HCT116 (cell line): ENCODE results near the gene MACROH2A2. TPM values are rescaled to one million over a fixed set of nuclear protein-coding genes. Genes with fewer than 3 reads are reported as not detected.
"Not testable (repeated sequence)": the region's sequence is repeated elsewhere in the genome, so short reads cannot be mapped to it uniquely, and the experiment has no call there.

Source experiments
- ATAC-seq: fragments of 200-7000 bp; cut with Tn5 transposase; 2 replicates; pipeline ENCODE4 v1.9.1; 2020; ENCODE audit warnings: mild to moderate bottlenecking, moderate library complexity
- BruUV-seq: library from RNA; stranded (reverse); fragments of 400-500 nt; replicated peaks from 2 replicates; lab custom pipeline; 2021; lab: Mats Ljungman, UMichigan
- CTCF ChIA-PET: fragments of 300-600 bp; sonication (Branson Sonifier 250); formaldehyde crosslinking; loops from one replicate; lab custom pipeline; 2021; ENCODE audit warnings: antibody characterized with exemption; lab: Charles Lee
- POLR2A ChIA-PET: fragments of 300-600, 350-600 bp; sonication (Branson Sonifier 250); formaldehyde crosslinking; loops from one replicate; lab custom pipeline; 2021; ENCODE audit warnings: antibody characterized with exemption; lab: Charles Lee
- RAD21 ChIA-PET, 2 experiments: fragments of 300-600 bp; sonication (Branson Sonifier 250); formaldehyde crosslinking; loops; one replicate each; lab custom pipeline; 2023; ENCODE audit warnings: low total read pairs in 2 of 2; ENCODE audit not compliant: uncharacterized antibody in 2 of 2, unreplicated experiment in 2 of 2, low non-redundant PET in 1 of 2; lab: Charles Lee
- DNase-seq: peaks from one replicate; pipeline ENCODE4 v3.0.0-alpha.2; 2010; ENCODE audit warnings: low read depth, low spot score
- H2AFZ ChIP-seq: fragments of 200-600 bp; shearing (Covaris generic), sonication (generic); 2 replicates; pipeline ENCODE4 v1.6.1; 2017; ENCODE audit warnings: low read depth, mixed run types, mixed read lengths, antibody characterized with exemption, low read length; ENCODE audit not compliant: poor library complexity, severe bottlenecking
- H3K27ac ChIP-seq: 2 replicates; pipeline ENCODE4 v1.5.1; 2012; ENCODE audit warnings: low read depth, low read length
- H3K27me3 ChIP-seq: fragments of 200-600 bp; sonication (generic); 2 replicates; pipeline ENCODE4 v1.6.1; 2016; ENCODE audit warnings: mixed run types, low read length, mixed read lengths; ENCODE audit not compliant: insufficient read depth
- H3K36me3 ChIP-seq, 2 experiments: fragments of 200-500 bp in 1 of 2; fragments of 200-600 bp in 1 of 2; sonication (Bioruptor generic) in 1 of 2; sonication (generic) in 1 of 2; 2 replicates each; pipeline versions ENCODE4 v1.5.1 to v1.6.1; 2014 to 2016; ENCODE audit warnings: low read length in 2 of 2, inconsistent platforms in 1 of 2, mixed read lengths in 1 of 2, mixed run types in 1 of 2; ENCODE audit not compliant: insufficient read depth in 2 of 2, control insufficient read depth in 1 of 2
- H3K4me1 ChIP-seq, 2 experiments: fragments of 200-600 bp in 1 of 2; sonication (generic) in 1 of 2; 2 replicates each; pipeline versions ENCODE4 v1.5.1 to v1.6.1; 2012 to 2017; ENCODE audit warnings: low read length in 2 of 2, inconsistent platforms in 1 of 2, mild to moderate bottlenecking in 1 of 2, mixed read lengths in 1 of 2, mixed run types in 1 of 2, moderate library complexity in 1 of 2; ENCODE audit not compliant: insufficient read depth in 2 of 2, control insufficient read depth in 1 of 2
- H3K4me2 ChIP-seq: fragments of 200-600 bp; sonication (generic); 2 replicates; pipeline ENCODE4 v1.6.1; 2017; ENCODE audit warnings: mixed run types, low read length, mixed read lengths
- H3K4me3 ChIP-seq, 2 experiments: fragments of 200-600 bp in 1 of 2; sonication (generic) in 1 of 2; replicated peaks in 1 of 2; 2 replicates each; pipeline ENCODE4 v1.5.1; 2011 to 2016; ENCODE audit warnings: low read length in 2 of 2, control low read depth in 1 of 2, low read depth in 1 of 2, mild to moderate bottlenecking in 1 of 2, mixed read lengths in 1 of 2, mixed run types in 1 of 2
- H3K79me2 ChIP-seq: fragments of 200-600 bp; sonication (generic); 2 replicates; pipeline ENCODE4 v1.6.1; 2017; ENCODE audit warnings: mild to moderate bottlenecking, mixed run types, low read length, moderate library complexity, mixed read lengths; ENCODE audit not compliant: insufficient read depth
- H3K9ac ChIP-seq: fragments of 200-600 bp; sonication (generic); 2 replicates; pipeline ENCODE4 v1.6.1; 2016; ENCODE audit warnings: low read length, mixed read lengths
- H3K9me2 ChIP-seq: fragments of 200-600 bp; sonication (generic), shearing (Covaris generic); 2 replicates; pipeline ENCODE4 v1.6.1; 2017; ENCODE audit warnings: mixed run types, mild to moderate bottlenecking, moderate library complexity; ENCODE audit not compliant: insufficient read depth
- H3K9me3 ChIP-seq, 2 experiments: fragments of 200-500 bp in 1 of 2; fragments of 200-600 bp in 1 of 2; sonication (Bioruptor generic) in 1 of 2; sonication (generic) in 1 of 2; 2 replicates each; pipeline ENCODE4 v1.6.1; 2014 to 2017; ENCODE audit warnings: low read length in 2 of 2, mixed read lengths in 2 of 2, inconsistent platforms in 1 of 2, low read depth in 1 of 2, mild to moderate bottlenecking in 1 of 2, mixed run types in 1 of 2, moderate library complexity in 1 of 2; ENCODE audit not compliant: control insufficient read depth in 1 of 2, insufficient read depth in 1 of 2
- H4K20me1 ChIP-seq: fragments of 200-600 bp; sonication (generic), shearing (Covaris generic); 2 replicates; pipeline ENCODE4 v1.6.1; 2017; ENCODE audit warnings: mixed run types, mild to moderate bottlenecking, moderate library complexity; ENCODE audit not compliant: insufficient read depth
- CBX3 ChIP-seq: IDR thresholded peaks from 2 replicates; pipeline ENCODE4 v1.6.1; 2012; ENCODE audit warnings: low read depth
- CEBPB ChIP-seq: IDR thresholded peaks from 2 replicates; pipeline ENCODE4 v1.6.1; 2012; ENCODE audit warnings: low read depth
- EZH2 ChIP-seq: fragments of 200-600 bp; sonication (generic); IDR thresholded peaks from 2 replicates; pipeline ENCODE4 v1.6.1; 2017; ENCODE audit warnings: antibody characterized with exemption, mixed run types
- MAX ChIP-seq: IDR thresholded peaks from 2 replicates; pipeline ENCODE4 v1.6.1; 2012
- POLR2AphosphoS5 ChIP-seq: IDR thresholded peaks from 2 replicates; pipeline ENCODE4 v1.6.1; 2011; ENCODE audit warnings: mild to moderate bottlenecking, low read depth, low read length, moderate library complexity
- SP1 ChIP-seq: IDR thresholded peaks from 2 replicates; pipeline ENCODE4 v1.6.1; 2012; ENCODE audit warnings: low read depth
- SRF ChIP-seq: IDR thresholded peaks from 2 replicates; pipeline ENCODE4 v1.6.1; 2012; ENCODE audit warnings: low read depth
- intact Hi-C: fragments of 100-400 bp; cut with micrococcal nuclease; formaldehyde crosslinking; loops from 2 replicates; pipeline ENCODE4 v1.10.0; 2022
- total RNA-seq: library from RNA; stranded (reverse); gene quantifications from one replicate; pipeline ENCODE4 v1.2.1, GENCODE V29; 2021; ENCODE audit not compliant: unreplicated experiment

The MACROH2A2 gene
- total RNA-seq, 1 experiment from 2014 or later: 41.4 TPM

- no peaks in the 10 kb centered on the region for H3K27me3 ChIP-seq
- no peak overlapping the region for H3K4me3 ChIP-seq
- BruUV-seq: no TSS peak
- no peak for DNase-seq
- TF ChIP-seq MAX (no peak), CEBPB (no peak), SRF (no peak), SP1 (no peak)
- no peak overlapping the region for H3K9ac ChIP-seq
- ChIA-PET RAD21 (no interaction called here), POLR2A (no interaction called here), CTCF (interaction anchor here (1.2 kb wide), 1 partner anchor 14 kb away, joined by 4 read pairs; no protein-coding TSS in a partner anchor)
- H3K4me1 ChIP-seq: peaks cover 0 to 7% of the 10 kb centered on the region in 2 experiments; a peak in 1 of 4 replicates
- intact Hi-C loops: no loop called here
- no peak overlapping the region for H3K4me2 ChIP-seq
- peaks cover 16% of the 10 kb centered on the region for H3K79me2 ChIP-seq
- no peaks in the 10 kb centered on the region for H3K9me2 ChIP-seq
- peaks cover 7 to 34% of the 10 kb centered on the region in 2 experiments; a peak in 3 of 4 replicates for H3K36me3 ChIP-seq
- no peak for ATAC-seq
- no peaks in the 10 kb centered on the region for H3K9me3 ChIP-seq
- H2AFZ ChIP-seq: no peak overlapping the region
- no peaks in the 10 kb centered on the region for H4K20me1 ChIP-seq
- H3K27ac ChIP-seq: no peak overlapping the region
These were observed 68.8 kb downstream of the MACROH2A2 start for GRCh38 chr10:70121281-70121949.

GRCh38 chr10:70122742-70123141 lies 70.1 kb downstream of the MACROH2A2 start:
- Histone ChIP-seq H3K4me2 (no peak overlapping the region), H3K4me3 (no peak overlapping the region), H3K9ac (no peak overlapping the region), H3K9me2 (no peaks in the 10 kb centered on the region), H3K79me2 (peaks cover 29% of the 10 kb centered on the region), H2AFZ (no peak overlapping the region), H3K27me3 (no peaks in the 10 kb centered on the region), H3K9me3 (no peaks in the 10 kb centered on the region), H4K20me1 (no peaks in the 10 kb centered on the region), H3K27ac (no peak overlapping the region), H3K4me1 (peaks cover 0 to 7% of the 10 kb centered on the region in 2 experiments; a peak in 1 of 4 replicates), H3K36me3 (peaks cover 5 to 34% of the 10 kb centered on the region in 2 experiments; a peak in 3 of 4 replicates)
- RAD21 ChIA-PET: no interaction called here
- intact Hi-C loops: no loop called here
- POLR2A ChIA-PET: no interaction called here
- CTCF ChIA-PET: interaction anchor here (0.6 to 1.3 kb wide), 3 partner anchors 15 to 161 kb away, joined by 4 read pairs; partner anchors contain the start of gene TYSND1
- no peak for DNase-seq
- no peak for ATAC-seq
- TF ChIP-seq EZH2 (no peak), CBX3 (no peak), CEBPB (no peak), SP1 (no peak), MAX (no peak), POLR2AphosphoS5 (no peak)
- no TSS peak for BruUV-seq

- RAD21 ChIA-PET, H3K9me3 ChIP-seq, BruUV-seq, H3K4me2 ChIP-seq, H2AFZ ChIP-seq, H3K9me2 ChIP-seq, H3K4me3 ChIP-seq, intact Hi-C loops, DNase-seq, H3K27me3 ChIP-seq, H3K4me1 ChIP-seq, H4K20me1 ChIP-seq, POLR2A ChIA-PET, ATAC-seq, H3K9ac ChIP-seq, H3K27ac ChIP-seq: not testable (repeated sequence)
- peaks cover 5 to 34% of the 10 kb centered on the region in 2 experiments; a peak in 3 of 4 replicates for H3K36me3 ChIP-seq
- H3K79me2 ChIP-seq: peaks cover 32% of the 10 kb centered on the region
- CTCF ChIA-PET: interaction anchor here (1.3 kb wide), 1 partner anchor 23 kb away, joined by 4 read pairs; the partner anchor contains the start of gene TYSND1
These were observed 70.5 kb downstream of the MACROH2A2 start for GRCh38 chr10:70123166-70123565.
